Measurements from ENCODE around the gene KCNJ6.

The KCNJ6 gene

DNA sequence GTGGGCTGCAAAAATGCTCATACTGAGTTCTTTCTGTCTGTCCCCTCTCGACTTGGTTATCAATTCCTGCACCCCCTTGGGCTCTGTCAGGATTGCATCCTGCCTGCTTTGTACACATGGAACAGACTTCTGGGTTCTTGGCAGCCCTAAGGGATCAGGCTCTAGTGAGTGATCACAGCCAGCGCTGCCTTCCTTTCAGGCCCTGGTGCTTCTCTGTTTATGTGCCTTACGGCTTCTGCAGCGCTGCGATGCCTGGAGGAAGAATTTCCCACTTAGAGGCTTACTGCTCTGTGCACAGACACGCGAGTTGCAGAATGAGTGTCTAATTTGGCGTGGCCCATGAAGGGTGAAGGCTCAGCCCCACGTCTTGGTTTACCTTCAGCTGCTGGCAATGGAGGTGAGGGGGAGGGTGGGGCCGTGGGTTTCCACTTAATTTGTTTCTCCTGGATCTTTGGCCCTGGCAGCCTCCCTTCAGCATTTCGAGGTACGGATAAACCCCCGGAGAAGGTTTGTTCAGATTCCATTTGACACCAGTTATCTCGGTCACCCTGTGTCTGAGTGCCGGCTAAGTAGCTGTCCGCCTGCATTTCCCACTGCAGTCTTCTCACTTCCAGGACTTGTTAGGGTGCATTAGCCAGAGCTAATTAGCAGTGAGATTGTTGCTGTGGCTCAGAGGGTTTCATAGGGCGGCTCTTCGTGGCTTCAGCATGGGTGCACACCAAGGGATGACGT lies 322.4 kb downstream of the KCNJ6 start:
- no peak for TF ChIP-seq CSRNP3 (CRISPR knock-in tag; IDR thresholded peaks at IDR 0.05)
- no peak for TF ChIP-seq PATZ1 (CRISPR knock-in tag; IDR thresholded peaks at IDR 0.05; ENCODE audit: borderline replicate concordance)
- TF ChIP-seq SNAI2 (CRISPR knock-in tag; IDR thresholded peaks at IDR 0.05), result no peak
- no peak for TF ChIP-seq CSDC2 (CRISPR knock-in tag; IDR thresholded peaks at IDR 0.05)
- TF ChIP-seq, protein P1, sequence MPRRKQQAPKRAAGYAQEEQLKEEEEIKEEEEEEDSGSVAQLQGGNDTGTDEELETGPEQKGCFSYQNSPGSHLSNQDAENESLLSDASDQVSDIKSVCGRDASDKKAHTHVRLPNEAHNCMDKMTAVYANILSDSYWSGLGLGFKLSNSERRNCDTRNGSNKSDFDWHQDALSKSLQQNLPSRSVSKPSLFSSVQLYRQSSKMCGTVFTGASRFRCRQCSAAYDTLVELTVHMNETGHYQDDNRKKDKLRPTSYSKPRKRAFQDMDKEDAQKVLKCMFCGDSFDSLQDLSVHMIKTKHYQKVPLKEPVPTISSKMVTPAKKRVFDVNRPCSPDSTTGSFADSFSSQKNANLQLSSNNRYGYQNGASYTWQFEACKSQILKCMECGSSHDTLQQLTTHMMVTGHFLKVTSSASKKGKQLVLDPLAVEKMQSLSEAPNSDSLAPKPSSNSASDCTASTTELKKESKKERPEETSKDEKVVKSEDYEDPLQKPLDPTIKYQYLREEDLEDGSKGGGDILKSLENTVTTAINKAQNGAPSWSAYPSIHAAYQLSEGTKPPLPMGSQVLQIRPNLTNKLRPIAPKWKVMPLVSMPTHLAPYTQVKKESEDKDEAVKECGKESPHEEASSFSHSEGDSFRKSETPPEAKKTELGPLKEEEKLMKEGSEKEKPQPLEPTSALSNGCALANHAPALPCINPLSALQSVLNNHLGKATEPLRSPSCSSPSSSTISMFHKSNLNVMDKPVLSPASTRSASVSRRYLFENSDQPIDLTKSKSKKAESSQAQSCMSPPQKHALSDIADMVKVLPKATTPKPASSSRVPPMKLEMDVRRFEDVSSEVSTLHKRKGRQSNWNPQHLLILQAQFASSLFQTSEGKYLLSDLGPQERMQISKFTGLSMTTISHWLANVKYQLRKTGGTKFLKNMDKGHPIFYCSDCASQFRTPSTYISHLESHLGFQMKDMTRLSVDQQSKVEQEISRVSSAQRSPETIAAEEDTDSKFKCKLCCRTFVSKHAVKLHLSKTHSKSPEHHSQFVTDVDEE (CRISPR knock-in tag; IDR thresholded peaks at IDR 0.05), result no peak
- no peak for TF ChIP-seq OSR1 (CRISPR knock-in tag; IDR thresholded peaks at IDR 0.05)
- TF ChIP-seq, protein P2, sequence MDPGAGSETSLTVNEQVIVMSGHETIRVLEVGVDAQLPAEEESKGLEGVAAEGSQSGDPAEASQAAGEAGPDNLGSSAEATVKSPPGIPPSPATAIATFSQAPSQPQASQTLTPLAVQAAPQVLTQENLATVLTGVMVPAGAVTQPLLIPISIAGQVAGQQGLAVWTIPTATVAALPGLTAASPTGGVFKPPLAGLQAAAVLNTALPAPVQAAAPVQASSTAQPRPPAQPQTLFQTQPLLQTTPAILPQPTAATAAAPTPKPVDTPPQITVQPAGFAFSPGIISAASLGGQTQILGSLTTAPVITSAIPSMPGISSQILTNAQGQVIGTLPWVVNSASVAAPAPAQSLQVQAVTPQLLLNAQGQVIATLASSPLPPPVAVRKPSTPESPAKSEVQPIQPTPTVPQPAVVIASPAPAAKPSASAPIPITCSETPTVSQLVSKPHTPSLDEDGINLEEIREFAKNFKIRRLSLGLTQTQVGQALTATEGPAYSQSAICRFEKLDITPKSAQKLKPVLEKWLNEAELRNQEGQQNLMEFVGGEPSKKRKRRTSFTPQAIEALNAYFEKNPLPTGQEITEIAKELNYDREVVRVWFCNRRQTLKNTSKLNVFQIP (CRISPR knock-in tag; IDR thresholded peaks at IDR 0.05; ENCODE audit: borderline replicate concordance, low read depth), result no peak
- TF ChIP-seq TOX (CRISPR knock-in tag; IDR thresholded peaks at IDR 0.05; ENCODE audit: borderline replicate concordance), result no peak
- TF ChIP-seq PPARA (CRISPR knock-in tag; IDR thresholded peaks at IDR 0.05; ENCODE audit: borderline replicate concordance), result no peak
- no peak for TF ChIP-seq ESRRG (CRISPR knock-in tag; IDR thresholded peaks at IDR 0.05)
- no peak for TF ChIP-seq CREB5 (CRISPR knock-in tag; IDR thresholded peaks at IDR 0.05; ENCODE audit: low read depth)
- TF ChIP-seq BACH2 (CRISPR knock-in tag; IDR thresholded peaks at IDR 0.05; ENCODE audit: borderline replicate concordance), result no peak
- TF ChIP-seq ZNF8 (CRISPR knock-in tag; IDR thresholded peaks at IDR 0.05), result no peak
- no peak for TF ChIP-seq ZNF70 (CRISPR knock-in tag; IDR thresholded peaks at IDR 0.05)
- no peak for ATAC-seq

- TF ChIP-seq ZC3H10 (CRISPR knock-in tag; IDR thresholded peaks at IDR 0.05) (no peak), ISL1 (CRISPR knock-in tag; IDR thresholded peaks at IDR 0.05) (no peak), CSRNP3 (CRISPR knock-in tag; IDR thresholded peaks at IDR 0.05) (no peak), TOX (CRISPR knock-in tag; IDR thresholded peaks at IDR 0.05; ENCODE audit: borderline replicate concordance) (no peak)
- TF ChIP-seq, protein P1 (CRISPR knock-in tag; IDR thresholded peaks at IDR 0.05), result no peak
- TF ChIP-seq, protein P2 (CRISPR knock-in tag; IDR thresholded peaks at IDR 0.05; ENCODE audit: borderline replicate concordance, low read depth), result no peak
- ATAC-seq, result no peak
Measured at GRCh38 chr21:37593015-37593414, 323.2 kb downstream of the KCNJ6 start.

Data from SK-N-SH treated with all-trans-retinoic acid at 6 μM for 48 hours (cell line).